K562 (cell line): ENCODE measurements around the gene SFN. TPM values are rescaled to one million over a fixed set of nuclear protein-coding genes. Genes with fewer than 3 reads are reported as not detected.

ENCODE experiments used
- CBX3 ChIP-seq, 2 experiments: IDR thresholded peaks; 1 replicate in 1 of 2; 2 replicates in 1 of 2; pipeline ENCODE4 v1.6.1; 2012; ENCODE audit warnings: inconsistent platforms in 2 of 2, low read length in 2 of 2, borderline replicate concordance in 1 of 2, control low read depth in 1 of 2
- FOXJ2 ChIP-seq: fragments of 200-800 bp; sonication (Bioruptor generic); IDR thresholded peaks from 2 replicates; pipeline ENCODE4 v1.6.1; 2016; ENCODE audit warnings: missing genetic modification characterization, missing compliant biosample characterization
- L3MBTL2 ChIP-seq: fragments of 450-650 bp; IDR thresholded peaks from 2 replicates; pipeline ENCODE4 v1.6.1; 2016; ENCODE audit warnings: mild to moderate bottlenecking, moderate library complexity
- MAFF ChIP-seq: IDR thresholded peaks from 2 replicates; pipeline ENCODE4 v1.6.1; 2012; ENCODE audit warnings: low read length, improper control_type of control experiment
- NFIX ChIP-seq: fragments of 250-450 bp; sonication (Bioruptor Pico); IDR thresholded peaks from 2 replicates; pipeline ENCODE4 v1.4.0; 2020; ENCODE audit warnings: low read depth, mild to moderate bottlenecking, moderate library complexity
- PCBP1 ChIP-seq: fragments of 200-400 bp; formaldehyde crosslinking; IDR thresholded peaks from 2 replicates; pipeline ENCODE4 v1.6.1; 2018; ENCODE audit warnings: mild to moderate bottlenecking, low read depth, low read length; ENCODE audit not compliant: poor library complexity, severe bottlenecking
- POLR2G ChIP-seq: fragments of 200-400 bp; formaldehyde crosslinking; IDR thresholded peaks from 2 replicates; pipeline ENCODE4 v1.6.1; 2017; ENCODE audit warnings: low read depth, mild to moderate bottlenecking, antibody characterized with exemption, low read length, moderate library complexity
- SMARCA4 ChIP-seq: fragments of 450-650 bp; IDR thresholded peaks from 2 replicates; pipeline ENCODE4 v1.6.1; 2016
- SRSF3 ChIP-seq: fragments of 200-400 bp; formaldehyde crosslinking; IDR thresholded peaks from 2 replicates; pipeline ENCODE4 v1.6.1; 2016; ENCODE audit warnings: mild to moderate bottlenecking, low read length, moderate library complexity; ENCODE audit not compliant: insufficient read depth
- ZNF133 ChIP-seq: fragments of 250-450 bp; sonication (Bioruptor Pico); IDR thresholded peaks from 2 replicates; pipeline ENCODE4 v1.4.0; 2020; ENCODE audit warnings: mild to moderate bottlenecking
- ZNF212 ChIP-seq: fragments of 450-650 bp; formaldehyde crosslinking; IDR thresholded peaks from 2 replicates; pipeline ENCODE4 v1.4.0; 2020; ENCODE audit warnings: mild to moderate bottlenecking
- ZNF583 ChIP-seq: fragments of 250-450 bp; sonication (Bioruptor Pico); IDR thresholded peaks from 2 replicates; pipeline ENCODE4 v1.4.0; 2020
- polyA plus RNA-seq, 8 experiments: library from polyadenylated mRNA; depleted of rRNA in 4 of 8; stranded (reverse) in 5 of 8; unstranded in 3 of 8; fragments of >200 nt; fragmentation: Nextera tagmentation in 2 of 8; fragmentation: Illumina TruSeq in 1 of 8; extraction: Ambion mirVana in 2 of 8; extraction: Trizol in 1 of 8; gene quantifications; 2 replicates each; pipeline versions ENCODE4 v1.2.1 to v1.2.3, GENCODE V29; 2011 to 2014; ENCODE audit warnings: inconsistent platforms in 1 of 8, missing spikeins in 1 of 8
- total RNA-seq, 7 experiments: library from RNA; depleted of rRNA in 6 of 7; stranded (reverse); fragments of >200 nt in 6 of 7; fragmentation: Illumina TruSeq in 2 of 7; extraction: Trizol in 2 of 7; gene quantifications; 2 replicates each; pipeline versions ENCODE4 v1.2.1 to v1.2.3, GENCODE V29; 2011 to 2021; ENCODE audit warnings: low replicate concordance in 1 of 7
- TF ChIP-seq, protein P1 (sequence below): fragments of 450-650 bp; conservative IDR thresholded peaks from 2 replicates; pipeline ENCODE4 v1.6.1; 2016; ENCODE audit warnings: missing genetic modification characterization, low read depth, mild to moderate bottlenecking, missing compliant biosample characterization, moderate library complexity
- TF ChIP-seq, protein P2 (sequence below): fragments of 450-650 bp; IDR thresholded peaks from 2 replicates; pipeline ENCODE4 v1.7.1; 2018; ENCODE audit warnings: mild to moderate bottlenecking, low read depth; ENCODE audit not compliant: partially characterized antibody
- TF ChIP-seq, protein P3 (sequence below): fragments of 250-450 bp; sonication (Bioruptor Pico); IDR thresholded peaks from 2 replicates; pipeline ENCODE4 v1.5.0; 2022; ENCODE audit warnings: mild to moderate bottlenecking
- TF ChIP-seq, protein P4 (sequence below): fragments of 450-650 bp; conservative IDR thresholded peaks from 2 replicates; pipeline ENCODE4 v1.6.1; 2016; ENCODE audit warnings: missing genetic modification characterization, low read depth, mild to moderate bottlenecking, control low read depth, missing compliant biosample characterization
- TF ChIP-seq, protein P5 (sequence below): conservative IDR thresholded peaks from 2 replicates; pipeline ENCODE4 v1.6.1; 2011; ENCODE audit warnings: low read depth, mild to moderate bottlenecking, low read length; ENCODE audit not compliant: control insufficient read depth

Gene SFN
- total and polyA plus RNA-seq, 9 of the 15 experiments (the other 6 are each of a cell fraction or from before 2014, with no cell fraction given): 0.10 to 3.8 (median 2.0) TPM

DNA sequence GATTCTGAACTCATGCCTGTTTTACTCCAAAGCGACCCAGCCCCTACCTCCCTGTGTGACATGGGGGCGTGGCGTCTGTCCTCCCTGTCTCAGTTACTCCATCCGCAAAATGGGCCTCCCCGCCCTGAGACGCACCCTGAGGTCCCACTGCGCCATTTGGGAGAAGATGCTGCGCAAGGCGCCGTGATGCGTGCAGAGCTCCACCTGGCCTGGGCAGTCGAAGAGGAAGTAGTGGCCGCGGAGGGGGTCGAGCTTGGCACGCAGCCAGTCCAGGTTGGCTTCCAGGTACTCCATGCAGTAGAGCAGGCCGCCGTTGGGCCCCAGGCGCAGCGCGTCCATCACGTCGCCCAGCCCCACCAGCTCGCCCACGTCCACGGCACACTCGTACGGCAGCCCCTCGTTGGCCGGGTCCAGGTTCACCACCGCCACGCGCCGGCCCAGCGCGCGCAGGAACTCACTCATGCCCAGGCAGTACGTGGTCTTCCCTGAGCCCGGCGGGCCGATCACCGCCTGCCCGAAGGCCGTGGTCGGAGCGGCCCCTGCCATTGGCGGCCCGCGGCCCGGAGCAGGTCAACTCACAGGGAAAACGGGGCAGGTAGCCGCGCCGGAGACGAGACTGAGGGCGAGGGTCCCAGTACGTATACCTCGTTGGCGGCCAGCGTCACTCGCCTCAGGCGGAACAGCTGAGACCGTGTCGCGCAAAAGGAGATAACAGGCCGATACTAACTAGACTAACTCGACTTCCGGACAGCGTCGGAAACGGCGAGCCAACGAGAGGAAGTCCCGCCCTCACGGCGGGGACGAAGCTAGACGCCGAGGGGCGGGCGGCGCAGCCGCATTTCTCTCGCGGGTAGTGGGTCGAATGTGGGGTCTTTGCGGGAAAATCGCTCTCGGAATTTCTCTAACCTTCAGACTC, 26.9 kb downstream of the SFN start, which contains the start of gene GPN2 (continued):
- TF ChIP-seq, protein P1, sequence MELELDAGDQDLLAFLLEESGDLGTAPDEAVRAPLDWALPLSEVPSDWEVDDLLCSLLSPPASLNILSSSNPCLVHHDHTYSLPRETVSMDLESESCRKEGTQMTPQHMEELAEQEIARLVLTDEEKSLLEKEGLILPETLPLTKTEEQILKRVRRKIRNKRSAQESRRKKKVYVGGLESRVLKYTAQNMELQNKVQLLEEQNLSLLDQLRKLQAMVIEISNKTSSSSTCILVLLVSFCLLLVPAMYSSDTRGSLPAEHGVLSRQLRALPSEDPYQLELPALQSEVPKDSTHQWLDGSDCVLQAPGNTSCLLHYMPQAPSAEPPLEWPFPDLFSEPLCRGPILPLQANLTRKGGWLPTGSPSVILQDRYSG (tag): no peak; the same call in 1 of the 2 replicates
- peak; percentile 90 for TF ChIP-seq PCBP1
- TF ChIP-seq, protein P2, sequence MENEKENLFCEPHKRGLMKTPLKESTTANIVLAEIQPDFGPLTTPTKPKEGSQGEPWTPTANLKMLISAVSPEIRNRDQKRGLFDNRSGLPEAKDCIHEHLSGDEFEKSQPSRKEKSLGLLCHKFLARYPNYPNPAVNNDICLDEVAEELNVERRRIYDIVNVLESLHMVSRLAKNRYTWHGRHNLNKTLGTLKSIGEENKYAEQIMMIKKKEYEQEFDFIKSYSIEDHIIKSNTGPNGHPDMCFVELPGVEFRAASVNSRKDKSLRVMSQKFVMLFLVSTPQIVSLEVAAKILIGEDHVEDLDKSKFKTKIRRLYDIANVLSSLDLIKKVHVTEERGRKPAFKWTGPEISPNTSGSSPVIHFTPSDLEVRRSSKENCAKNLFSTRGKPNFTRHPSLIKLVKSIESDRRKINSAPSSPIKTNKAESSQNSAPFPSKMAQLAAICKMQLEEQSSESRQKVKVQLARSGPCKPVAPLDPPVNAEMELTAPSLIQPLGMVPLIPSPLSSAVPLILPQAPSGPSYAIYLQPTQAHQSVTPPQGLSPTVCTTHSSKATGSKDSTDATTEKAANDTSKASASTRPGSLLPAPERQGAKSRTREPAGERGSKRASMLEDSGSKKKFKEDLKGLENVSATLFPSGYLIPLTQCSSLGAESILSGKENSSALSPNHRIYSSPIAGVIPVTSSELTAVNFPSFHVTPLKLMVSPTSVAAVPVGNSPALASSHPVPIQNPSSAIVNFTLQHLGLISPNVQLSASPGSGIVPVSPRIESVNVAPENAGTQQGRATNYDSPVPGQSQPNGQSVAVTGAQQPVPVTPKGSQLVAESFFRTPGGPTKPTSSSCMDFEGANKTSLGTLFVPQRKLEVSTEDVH: peak; percentile 91
- TF ChIP-seq, protein P3, sequence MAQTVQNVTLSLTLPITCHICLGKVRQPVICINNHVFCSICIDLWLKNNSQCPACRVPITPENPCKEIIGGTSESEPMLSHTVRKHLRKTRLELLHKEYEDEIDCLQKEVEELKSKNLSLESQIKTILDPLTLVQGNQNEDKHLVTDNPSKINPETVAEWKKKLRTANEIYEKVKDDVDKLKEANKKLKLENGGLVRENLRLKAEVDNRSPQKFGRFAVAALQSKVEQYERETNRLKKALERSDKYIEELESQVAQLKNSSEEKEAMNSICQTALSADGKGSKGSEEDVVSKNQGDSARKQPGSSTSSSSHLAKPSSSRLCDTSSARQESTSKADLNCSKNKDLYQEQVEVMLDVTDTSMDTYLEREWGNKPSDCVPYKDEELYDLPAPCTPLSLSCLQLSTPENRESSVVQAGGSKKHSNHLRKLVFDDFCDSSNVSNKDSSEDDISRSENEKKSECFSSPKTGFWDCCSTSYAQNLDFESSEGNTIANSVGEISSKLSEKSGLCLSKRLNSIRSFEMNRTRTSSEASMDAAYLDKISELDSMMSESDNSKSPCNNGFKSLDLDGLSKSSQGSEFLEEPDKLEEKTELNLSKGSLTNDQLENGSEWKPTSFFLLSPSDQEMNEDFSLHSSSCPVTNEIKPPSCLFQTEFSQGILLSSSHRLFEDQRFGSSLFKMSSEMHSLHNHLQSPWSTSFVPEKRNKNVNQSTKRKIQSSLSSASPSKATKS (CRISPR knock-in tag): no peak
- TF ChIP-seq, protein P4, sequence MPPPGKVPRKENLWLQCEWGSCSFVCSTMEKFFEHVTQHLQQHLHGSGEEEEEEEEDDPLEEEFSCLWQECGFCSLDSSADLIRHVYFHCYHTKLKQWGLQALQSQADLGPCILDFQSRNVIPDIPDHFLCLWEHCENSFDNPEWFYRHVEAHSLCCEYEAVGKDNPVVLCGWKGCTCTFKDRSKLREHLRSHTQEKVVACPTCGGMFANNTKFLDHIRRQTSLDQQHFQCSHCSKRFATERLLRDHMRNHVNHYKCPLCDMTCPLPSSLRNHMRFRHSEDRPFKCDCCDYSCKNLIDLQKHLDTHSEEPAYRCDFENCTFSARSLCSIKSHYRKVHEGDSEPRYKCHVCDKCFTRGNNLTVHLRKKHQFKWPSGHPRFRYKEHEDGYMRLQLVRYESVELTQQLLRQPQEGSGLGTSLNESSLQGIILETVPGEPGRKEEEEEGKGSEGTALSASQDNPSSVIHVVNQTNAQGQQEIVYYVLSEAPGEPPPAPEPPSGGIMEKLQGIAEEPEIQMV (tag): no peak
- no peak for TF ChIP-seq SRSF3
- peak; percentile 57 for TF ChIP-seq NFIX (CRISPR knock-in tag)
- TF ChIP-seq FOXJ2: peak; percentile 66; the same call in 1 of the 2 replicates
- no peak for TF ChIP-seq MAFF
- no peak for TF ChIP-seq ZNF583 (CRISPR knock-in tag)
- TF ChIP-seq, protein P5, sequence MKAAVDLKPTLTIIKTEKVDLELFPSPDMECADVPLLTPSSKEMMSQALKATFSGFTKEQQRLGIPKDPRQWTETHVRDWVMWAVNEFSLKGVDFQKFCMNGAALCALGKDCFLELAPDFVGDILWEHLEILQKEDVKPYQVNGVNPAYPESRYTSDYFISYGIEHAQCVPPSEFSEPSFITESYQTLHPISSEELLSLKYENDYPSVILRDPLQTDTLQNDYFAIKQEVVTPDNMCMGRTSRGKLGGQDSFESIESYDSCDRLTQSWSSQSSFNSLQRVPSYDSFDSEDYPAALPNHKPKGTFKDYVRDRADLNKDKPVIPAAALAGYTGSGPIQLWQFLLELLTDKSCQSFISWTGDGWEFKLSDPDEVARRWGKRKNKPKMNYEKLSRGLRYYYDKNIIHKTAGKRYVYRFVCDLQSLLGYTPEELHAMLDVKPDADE: no peak
- peak; percentile 97 for TF ChIP-seq POLR2G
- TF ChIP-seq ZNF133: no peak
- TF ChIP-seq SMARCA4: peak; percentile 20; the same call in 1 of the 2 replicates
- TF ChIP-seq L3MBTL2: peak; percentile 84
- no peak for TF ChIP-seq ZNF212 (CRISPR knock-in tag)
- peak in 1 of 2 experiments; percentile 61; a peak in 1 of 3 replicates for TF ChIP-seq CBX3 (IDR thresholded peaks at IDR 0.05; ENCODE audit: borderline replicate concordance in 1 of 2, low read length in 2 of 2)
